IMR-90 (cell line): ENCODE measurements around the gene CNTN4.

Source experiments
- CTCF ChIP-seq: conservative IDR thresholded peaks from 2 replicates; pipeline ENCODE4 v1.5.1; 2012; ENCODE audit warnings: mild to moderate bottlenecking, low read depth, low read length, improper control_type of control experiment
- MAZ ChIP-seq: IDR thresholded peaks from 2 replicates; pipeline ENCODE4 v1.6.1; 2012; ENCODE audit warnings: low read depth, mild to moderate bottlenecking, low read length, improper control_type of control experiment, moderate library complexity, borderline replicate concordance
- RFX5 ChIP-seq: IDR thresholded peaks from 2 replicates; pipeline ENCODE4 v1.8.0; 2012; ENCODE audit warnings: low read depth, mild to moderate bottlenecking, low read length, moderate library complexity

- TF ChIP-seq CTCF (no peak), MAZ (no peak), RFX5 (no peak)
These were observed 846.0 kb downstream of the CNTN4 start for GRCh38 chr3:2944628-2945027.
